ENCODE measurements around the gene FSD1.
"Not testable (repeated sequence)": the region's sequence is repeated elsewhere in the genome, so short reads cannot be mapped to it uniquely, and the experiment has no call there.

Gene FSD1

GRCh38 chr19:4304538-4305256 lies at the start of gene FSD1:
Gene FSD1 (plus strand): TSS chr19:4304598. CDS start chr19:4304747, 149 bp downstream.
- DNase-seq = peak; percentile 83

- no peak for DNase-seq
Observed at GRCh38 chr19:4256563-4256962, 47.8 kb upstream of the FSD1 start.

- no peak for DNase-seq
Observed at GRCh38 chr19:4257025-4257424, 47.4 kb upstream of the FSD1 start.

- no peak for DNase-seq
Observed at GRCh38 chr19:4258181-4258580, 46.2 kb upstream of the FSD1 start.

GRCh38 chr19:4260613-4261191 lies 43.7 kb upstream of the FSD1 start:
- DNase-seq = no peak

GRCh38 chr19:4264812-4265211 lies 39.6 kb upstream of the FSD1 start:
- no peak for DNase-seq

- DNase-seq = no peak
Observed at GRCh38 chr19:4266253-4267000, 38.0 kb upstream of the FSD1 start.

- DNase-seq = peak; percentile 56
Observed at GRCh38 chr19:4267101-4267900, 37.1 kb upstream of the FSD1 start.

- DNase-seq = no peak
Observed at GRCh38 chr19:4267901-4268815, 36.2 kb upstream of the FSD1 start.

GRCh38 chr19:4268816-4269430 lies 35.5 kb upstream of the FSD1 start:
- DNase-seq = no peak

- no peak for DNase-seq
Observed at GRCh38 chr19:4272894-4273293, 31.5 kb upstream of the FSD1 start.

GRCh38 chr19:4274321-4274686 lies 30.1 kb upstream of the FSD1 start:
- not testable (repeated sequence) for DNase-seq

GRCh38 chr19:4277191-4277696 lies 27.2 kb upstream of the FSD1 start:
- no peak for DNase-seq

- no peak for DNase-seq
Observed at GRCh38 chr19:4278010-4278409, 26.4 kb upstream of the FSD1 start.

GRCh38 chr19:4278419-4279266 lies 25.8 kb upstream of the FSD1 start, which contains the start of gene SHD:
Gene SHD (plus strand): TSS chr19:4279266. CDS start chr19:4280064, 798 bp downstream.
- no peak for DNase-seq

- no peak for DNase-seq
Observed at GRCh38 chr19:4279267-4279529, 25.2 kb upstream of the FSD1 start.

GRCh38 chr19:4279530-4280422 lies 24.6 kb upstream of the FSD1 start:
- no peak for DNase-seq

GRCh38 chr19:4284176-4284958 lies 20.0 kb upstream of the FSD1 start:
- DNase-seq = no peak

- no peak for DNase-seq
Observed at GRCh38 chr19:4284974-4285373, 19.4 kb upstream of the FSD1 start.

Measured in NCI-H510A treated with DMSO at 0.1 percent for 48 hours (cell line).